Measurements from ENCODE around the gene SLMAP.

The SLMAP gene

GRCh38 chr3:57967590-57967989 is 211.5 kb downstream of the SLMAP start:
- no peak overlapping the region for H3K4me3 ChIP-seq (ENCODE audit: low read depth, low read length)
- no peak for TF ChIP-seq CTCF (IDR thresholded peaks at IDR 0.05; ENCODE audit: control insufficient read depth, extremely low read depth, insufficient read depth)
- no peak for DNase-seq (ENCODE audit: low read depth)

GRCh38 chr3:57968501-57968900 is 212.4 kb downstream of the SLMAP start:
- H3K4me3 ChIP-seq (ENCODE audit: low read depth, low read length) = no peak overlapping the region
- DNase-seq (ENCODE audit: low read depth) = no peak
- TF ChIP-seq CTCF (IDR thresholded peaks at IDR 0.05; ENCODE audit: control insufficient read depth, extremely low read depth, insufficient read depth) = no peak

- TF ChIP-seq CTCF (IDR thresholded peaks at IDR 0.05; ENCODE audit: control insufficient read depth, extremely low read depth, insufficient read depth) = no peak
- H3K4me3 ChIP-seq (ENCODE audit: low read depth, low read length) = no peak overlapping the region; the same call in 1 of the 2 replicates
Measured at GRCh38 chr3:57971975-57972374, 215.9 kb downstream of the SLMAP start.

GRCh38 chr3:57972531-57973111 is 216.5 kb downstream of the SLMAP start:
- TF ChIP-seq CTCF (IDR thresholded peaks at IDR 0.05; ENCODE audit: control insufficient read depth, extremely low read depth, insufficient read depth) = peak; percentile 30; the same call in 1 of the 2 replicates
- peak; percentile 92 for DNase-seq (ENCODE audit: low read depth)
- H3K4me3 ChIP-seq (ENCODE audit: low read depth, low read length) = no peak overlapping the region

More at GRCh38 chr3:57971975-57972374, 215.9 kb downstream of the SLMAP start:
- no peak for DNase-seq (ENCODE audit: low read depth)

GRCh38 chr3:57973715-57974477 is 217.8 kb downstream of the SLMAP start:
- TF ChIP-seq CTCF (IDR thresholded peaks at IDR 0.05; ENCODE audit: control insufficient read depth, extremely low read depth, insufficient read depth) = no peak
- no peak for DNase-seq (ENCODE audit: low read depth)
- no peak overlapping the region for H3K4me3 ChIP-seq (ENCODE audit: low read depth, low read length)

GRCh38 chr3:57974796-57975388 is 218.8 kb downstream of the SLMAP start:
- DNase-seq (ENCODE audit: low read depth) = no peak
- no peak for TF ChIP-seq CTCF (IDR thresholded peaks at IDR 0.05; ENCODE audit: control insufficient read depth, extremely low read depth, insufficient read depth)
- no peak overlapping the region for H3K4me3 ChIP-seq (ENCODE audit: low read depth, low read length)

Data from LNCaP clone FGC (cell line).